COR-L47 (cell line): ENCODE results near the gene DNAJC17.

Experiments
- DNase-seq: peaks from one replicate; lab custom pipeline; 2025; lab: John Stamatoyannopoulos, UW

DNAJC17 gene

GRCh38 chr15:40829115-40829514, 21.8 kb upstream of the DNAJC17 start:
- DNase-seq: no peak

GRCh38 chr15:40828447-40829036, 21.3 kb upstream of the DNAJC17 start, which contains the start of gene PPP1R14D:
TSS of gene PPP1R14D (minus strand) at chr15:40828708. CDS start at chr15:40828641, 67 bp downstream.
- DNase-seq: no peak

GRCh38 chr15:40826423-40827075, 19.3 kb upstream of the DNAJC17 start:
- DNase-seq: no peak

GRCh38 chr15:40825661-40826422, 18.6 kb upstream of the DNAJC17 start:
- no peak for DNase-seq

GRCh38 chr15:40823572-40824343, 16.5 kb upstream of the DNAJC17 start:
- no peak for DNase-seq

- DNase-seq: no peak
Observed at GRCh38 chr15:40821195-40821594, 13.9 kb upstream of the DNAJC17 start.

- DNase-seq: no peak
Observed at GRCh38 chr15:40819048-40819447, 11.8 kb upstream of the DNAJC17 start.

GRCh38 chr15:40815042-40815698, 7.9 kb upstream of the DNAJC17 start:
- DNase-seq: no peak

GRCh38 chr15:40812721-40813425, 5.6 kb upstream of the DNAJC17 start:
- no peak for DNase-seq

- no peak for DNase-seq
Observed at GRCh38 chr15:40808861-40809450, 1.7 kb upstream of the DNAJC17 start.

GRCh38 chr15:40807888-40808461, 702 bp upstream of the DNAJC17 start:
- DNase-seq: no peak

GRCh38 chr15:40806672-40807027, 623 bp downstream of the DNAJC17 start:
- no peak for DNase-seq

- DNase-seq: no peak
Observed at GRCh38 chr15:40803688-40804087, 3.6 kb downstream of the DNAJC17 start.

GRCh38 chr15:40803076-40803475, 4.2 kb downstream of the DNAJC17 start:
- no peak for DNase-seq

GRCh38 chr15:40799523-40799922, 7.8 kb downstream of the DNAJC17 start:
- DNase-seq: no peak

GRCh38 chr15:40796512-40796911, 10.8 kb downstream of the DNAJC17 start:
- DNase-seq: no peak

GRCh38 chr15:40796041-40796440, 11.2 kb downstream of the DNAJC17 start:
- no peak for DNase-seq

- no peak for DNase-seq
Observed at GRCh38 chr15:40793216-40793989, 13.9 kb downstream of the DNAJC17 start.

GRCh38 chr15:40792394-40792793, 14.9 kb downstream of the DNAJC17 start:
- DNase-seq: no peak

- no peak for DNase-seq
Observed at GRCh38 chr15:40790718-40791117, 16.6 kb downstream of the DNAJC17 start.
